ENCODE data around the gene HVCN1. TPM values are rescaled to one million over a fixed set of nuclear protein-coding genes. Genes with fewer than 3 reads are reported as not detected.
"Not testable (repeated sequence)": the region's sequence is repeated elsewhere in the genome, so short reads cannot be mapped to it uniquely, and the experiment has no call there.

HVCN1 gene
- polyA plus RNA-seq, 2 donors = 1.3 to 1.4 TPM

GRCh38 chr12:110726028-110726427, 37.1 kb upstream of the HVCN1 start:
- H3K36me3 ChIP-seq (ENCODE audit: control insufficient read depth in 2 of 2, insufficient read depth in 2 of 2, low read length in 1 of 2) = peaks cover 5 to 14% of the 10 kb centered on the region in 2 donors
- WGBS, 2 donors = 95 to 96% methylated on average over 4 of the region's 4 CpGs
- no peaks in the 10 kb centered on the region for H3K9me3 ChIP-seq (ENCODE audit: control insufficient read depth in 2 of 2, insufficient read depth in 1 of 2, low read depth in 1 of 2, low read length in 1 of 2)
- no peaks in the 10 kb centered on the region for H3K4me1 ChIP-seq (ENCODE audit: control insufficient read depth in 2 of 2, insufficient read depth in 2 of 2, low read length in 1 of 2)
- no peak overlapping the region for H3K27ac ChIP-seq (ENCODE audit: low read depth in 2 of 2, low read length in 1 of 2)
- no peak overlapping the region for H3K4me3 ChIP-seq (ENCODE audit: low read depth in 1 of 2, low read length in 2 of 2)
- no peaks in the 10 kb centered on the region for H3K27me3 ChIP-seq (ENCODE audit: control insufficient read depth in 1 of 2, insufficient read depth in 2 of 2, low read length in 2 of 2)

- no peaks in the 10 kb centered on the region for H3K4me1 ChIP-seq (ENCODE audit: control insufficient read depth in 2 of 2, insufficient read depth in 2 of 2, low read length in 1 of 2)
- H3K27ac ChIP-seq (ENCODE audit: low read depth in 2 of 2, low read length in 1 of 2) = no peak overlapping the region
- 85 to 91% methylated on average over 4 of the region's 4 CpGs for WGBS, 2 donors
- H3K27me3 ChIP-seq (ENCODE audit: control insufficient read depth in 1 of 2, insufficient read depth in 2 of 2, low read length in 2 of 2) = no peaks in the 10 kb centered on the region
- no peak overlapping the region for H3K4me3 ChIP-seq (ENCODE audit: low read depth in 1 of 2, low read length in 2 of 2)
- peaks cover 5 to 14% of the 10 kb centered on the region in 2 donors for H3K36me3 ChIP-seq (ENCODE audit: control insufficient read depth in 2 of 2, insufficient read depth in 2 of 2, low read length in 1 of 2)
- H3K9me3 ChIP-seq (ENCODE audit: control insufficient read depth in 2 of 2, insufficient read depth in 1 of 2, low read depth in 1 of 2, low read length in 1 of 2) = no peaks in the 10 kb centered on the region
These were observed 36.4 kb upstream of the HVCN1 start for GRCh38 chr12:110725267-110725666.

GRCh38 chr12:110722892-110723291, 34.0 kb upstream of the HVCN1 start:
- not testable (repeated sequence) for H3K9me3 ChIP-seq (ENCODE audit: control insufficient read depth in 2 of 2, insufficient read depth in 1 of 2, low read depth in 1 of 2, low read length in 1 of 2); H3K27me3 ChIP-seq (ENCODE audit: control insufficient read depth in 1 of 2, insufficient read depth in 2 of 2, low read length in 2 of 2); H3K4me3 ChIP-seq (ENCODE audit: low read depth in 1 of 2, low read length in 2 of 2); H3K27ac ChIP-seq (ENCODE audit: low read depth in 2 of 2, low read length in 1 of 2); H3K4me1 ChIP-seq (ENCODE audit: control insufficient read depth in 2 of 2, insufficient read depth in 2 of 2, low read length in 1 of 2)
- WGBS, 2 donors = 88% methylated on average over 3 of the region's 3 CpGs
- peaks cover 5 to 16% of the 10 kb centered on the region in 2 donors for H3K36me3 ChIP-seq (ENCODE audit: control insufficient read depth in 2 of 2, insufficient read depth in 2 of 2, low read length in 1 of 2)

GRCh38 chr12:110721570-110721969, 32.7 kb upstream of the HVCN1 start:
- H3K27ac ChIP-seq (ENCODE audit: low read depth in 2 of 2, low read length in 1 of 2) = no peak overlapping the region
- peaks cover 3 to 14% of the 10 kb centered on the region in 2 donors for H3K36me3 ChIP-seq (ENCODE audit: control insufficient read depth in 2 of 2, insufficient read depth in 2 of 2, low read length in 1 of 2)
- no peaks in the 10 kb centered on the region for H3K9me3 ChIP-seq (ENCODE audit: control insufficient read depth in 2 of 2, insufficient read depth in 1 of 2, low read depth in 1 of 2, low read length in 1 of 2)
- no peaks in the 10 kb centered on the region for H3K27me3 ChIP-seq (ENCODE audit: control insufficient read depth in 1 of 2, insufficient read depth in 2 of 2, low read length in 2 of 2)
- no peaks in the 10 kb centered on the region for H3K4me1 ChIP-seq (ENCODE audit: control insufficient read depth in 2 of 2, insufficient read depth in 2 of 2, low read length in 1 of 2)
- no peak overlapping the region for H3K4me3 ChIP-seq (ENCODE audit: low read depth in 1 of 2, low read length in 2 of 2)

GRCh38 chr12:110720516-110720915, 31.6 kb upstream of the HVCN1 start:
- no peak overlapping the region for H3K27ac ChIP-seq (ENCODE audit: low read depth in 2 of 2, low read length in 1 of 2)
- no peaks in the 10 kb centered on the region for H3K27me3 ChIP-seq (ENCODE audit: control insufficient read depth in 1 of 2, insufficient read depth in 2 of 2, low read length in 2 of 2)
- H3K36me3 ChIP-seq (ENCODE audit: control insufficient read depth in 2 of 2, insufficient read depth in 2 of 2, low read length in 1 of 2) = peaks cover 3 to 14% of the 10 kb centered on the region in 2 donors
- no peaks in the 10 kb centered on the region for H3K9me3 ChIP-seq (ENCODE audit: control insufficient read depth in 2 of 2, insufficient read depth in 1 of 2, low read depth in 1 of 2, low read length in 1 of 2)
- H3K4me3 ChIP-seq (ENCODE audit: low read depth in 1 of 2, low read length in 2 of 2) = no peak overlapping the region
- H3K4me1 ChIP-seq (ENCODE audit: control insufficient read depth in 2 of 2, insufficient read depth in 2 of 2, low read length in 1 of 2) = no peaks in the 10 kb centered on the region

- H3K27ac ChIP-seq (ENCODE audit: low read depth in 2 of 2, low read length in 1 of 2) = no peak overlapping the region
- no peak overlapping the region for H3K4me3 ChIP-seq (ENCODE audit: low read depth in 1 of 2, low read length in 2 of 2)
- H3K9me3 ChIP-seq (ENCODE audit: control insufficient read depth in 2 of 2, insufficient read depth in 1 of 2, low read depth in 1 of 2, low read length in 1 of 2) = no peaks in the 10 kb centered on the region
- peaks cover 3 to 10% of the 10 kb centered on the region in 2 donors for H3K36me3 ChIP-seq (ENCODE audit: control insufficient read depth in 2 of 2, insufficient read depth in 2 of 2, low read length in 1 of 2)
- no peaks in the 10 kb centered on the region for H3K27me3 ChIP-seq (ENCODE audit: control insufficient read depth in 1 of 2, insufficient read depth in 2 of 2, low read length in 2 of 2)
- H3K4me1 ChIP-seq (ENCODE audit: control insufficient read depth in 2 of 2, insufficient read depth in 2 of 2, low read length in 1 of 2) = no peaks in the 10 kb centered on the region
- 74 to 88% methylated on average over 7 of the region's 7 CpGs for WGBS, 2 donors
These were observed 29.4 kb upstream of the HVCN1 start for GRCh38 chr12:110718222-110718908.

GRCh38 chr12:110717037-110717436, 28.1 kb upstream of the HVCN1 start:
- Histone ChIP-seq H3K36me3 (ENCODE audit: control insufficient read depth in 2 of 2, insufficient read depth in 2 of 2, low read length in 1 of 2) (peaks cover 3 to 10% of the 10 kb centered on the region in 2 donors), H3K4me1 (ENCODE audit: control insufficient read depth in 2 of 2, insufficient read depth in 2 of 2, low read length in 1 of 2) (no peaks in the 10 kb centered on the region), H3K9me3 (ENCODE audit: control insufficient read depth in 2 of 2, insufficient read depth in 1 of 2, low read depth in 1 of 2, low read length in 1 of 2) (no peaks in the 10 kb centered on the region), H3K4me3 (ENCODE audit: low read depth in 1 of 2, low read length in 2 of 2) (no peak overlapping the region), H3K27ac (ENCODE audit: low read depth in 2 of 2, low read length in 1 of 2) (no peak overlapping the region), H3K27me3 (ENCODE audit: control insufficient read depth in 1 of 2, insufficient read depth in 2 of 2, low read length in 2 of 2) (no peaks in the 10 kb centered on the region)
- 92% methylated on average over 3 of the region's 3 CpGs for WGBS, 2 donors

- 97 to 98% methylated on average over 4 of the region's 4 CpGs for WGBS, 2 donors
- no peaks in the 10 kb centered on the region for H3K27me3 ChIP-seq (ENCODE audit: control insufficient read depth in 1 of 2, insufficient read depth in 2 of 2, low read length in 2 of 2)
- H3K9me3 ChIP-seq (ENCODE audit: control insufficient read depth in 2 of 2, insufficient read depth in 1 of 2, low read depth in 1 of 2, low read length in 1 of 2) = no peaks in the 10 kb centered on the region
- H3K27ac ChIP-seq (ENCODE audit: low read depth in 2 of 2, low read length in 1 of 2) = no peak overlapping the region
- no peak overlapping the region for H3K4me3 ChIP-seq (ENCODE audit: low read depth in 1 of 2, low read length in 2 of 2)
- no peaks in the 10 kb centered on the region for H3K4me1 ChIP-seq (ENCODE audit: control insufficient read depth in 2 of 2, insufficient read depth in 2 of 2, low read length in 1 of 2)
- H3K36me3 ChIP-seq (ENCODE audit: control insufficient read depth in 2 of 2, insufficient read depth in 2 of 2, low read length in 1 of 2) = no peaks in the 10 kb centered on the region
These were observed 20.0 kb upstream of the HVCN1 start for GRCh38 chr12:110708917-110709316.

- H3K27ac ChIP-seq (ENCODE audit: low read depth in 2 of 2, low read length in 1 of 2) = no peak overlapping the region
- H3K4me3 ChIP-seq (ENCODE audit: low read depth in 1 of 2, low read length in 2 of 2) = no peak overlapping the region
- WGBS, 2 donors = 58 to 76% methylated on average over 3 of the region's 3 CpGs
- H3K36me3 ChIP-seq (ENCODE audit: control insufficient read depth in 2 of 2, insufficient read depth in 2 of 2, low read length in 1 of 2) = no peaks in the 10 kb centered on the region
- no peaks in the 10 kb centered on the region for H3K27me3 ChIP-seq (ENCODE audit: control insufficient read depth in 1 of 2, insufficient read depth in 2 of 2, low read length in 2 of 2)
- H3K9me3 ChIP-seq (ENCODE audit: control insufficient read depth in 2 of 2, insufficient read depth in 1 of 2, low read depth in 1 of 2, low read length in 1 of 2) = no peaks in the 10 kb centered on the region
- no peaks in the 10 kb centered on the region for H3K4me1 ChIP-seq (ENCODE audit: control insufficient read depth in 2 of 2, insufficient read depth in 2 of 2, low read length in 1 of 2)
These were observed 16.4 kb upstream of the HVCN1 start for GRCh38 chr12:110705309-110705708.

GRCh38 chr12:110704750-110705149, 15.8 kb upstream of the HVCN1 start:
- 23 to 24% methylated on average over 5 of the region's 5 CpGs for WGBS, 2 donors
- H3K4me3 ChIP-seq (ENCODE audit: low read depth in 1 of 2, low read length in 2 of 2) = no peak overlapping the region

More at GRCh38 chr12:110704750-110705149, 15.8 kb upstream of the HVCN1 start:
- H3K27ac ChIP-seq (ENCODE audit: low read depth in 2 of 2, low read length in 1 of 2) = no peak overlapping the region
- no peaks in the 10 kb centered on the region for H3K27me3 ChIP-seq (ENCODE audit: control insufficient read depth in 1 of 2, insufficient read depth in 2 of 2, low read length in 2 of 2)
- no peaks in the 10 kb centered on the region for H3K9me3 ChIP-seq (ENCODE audit: control insufficient read depth in 2 of 2, insufficient read depth in 1 of 2, low read depth in 1 of 2, low read length in 1 of 2)
- H3K36me3 ChIP-seq (ENCODE audit: control insufficient read depth in 2 of 2, insufficient read depth in 2 of 2, low read length in 1 of 2) = no peaks in the 10 kb centered on the region
- H3K4me1 ChIP-seq (ENCODE audit: control insufficient read depth in 2 of 2, insufficient read depth in 2 of 2, low read length in 1 of 2) = no peaks in the 10 kb centered on the region
